Natural killer cell treated with Interleukin-12 subunit alpha and Interleukin-12 subunit beta and Interleukin-15 and Interleukin-18, amount 100 ng/mL, for 72 hours (primary cell): Measurements from ENCODE around the gene LCE1A. TPM values are rescaled to one million over a fixed set of nuclear protein-coding genes. Genes with fewer than 3 reads are reported as not detected.

ENCODE experiments used
- total RNA-seq, 2 donors: library from RNA; stranded (reverse); gene quantifications; one replicate each; pipeline ENCODE4 v1.2.3, GENCODE V29; 2022

The LCE1A gene
- total RNA-seq, 2 donors from 2014 or later: not detected

Other genes with a start within 250 kb of the LCE1A start
- not detected for gene LCE3D, start 247.0 kb upstream of the LCE1A start, total RNA-seq
- gene LCE3C, start 227.2 kb upstream of the LCE1A start, total RNA-seq: not detected
- not detected for gene LCE3B, start 213.7 kb upstream of the LCE1A start, total RNA-seq
- gene LCE3A, start 204.4 kb upstream of the LCE1A start, total RNA-seq: not detected
- not detected for gene LCE2D, start 164.1 kb upstream of the LCE1A start, total RNA-seq
- not detected for gene LCE2C, start 152.2 kb upstream of the LCE1A start, total RNA-seq
- not detected for gene LCE2B, start 141.3 kb upstream of the LCE1A start, total RNA-seq
- not detected for gene LCE2A, start 129.1 kb upstream of the LCE1A start, total RNA-seq
- not detected for gene LCE4A, start 119.3 kb upstream of the LCE1A start, total RNA-seq
- gene KPRP, start 69.4 kb upstream of the LCE1A start, total RNA-seq: not detected
- not detected for gene LCE1F, start 52.3 kb upstream of the LCE1A start, total RNA-seq
- not detected for gene LCE1E, start 41.2 kb upstream of the LCE1A start, total RNA-seq
- gene LCE1D, start 30.8 kb upstream of the LCE1A start, total RNA-seq: not detected
- gene LCE1C, start 20.8 kb upstream of the LCE1A start, total RNA-seq: not detected
- gene LCE1B, start 15.5 kb upstream of the LCE1A start, total RNA-seq: not detected
- gene LCE6A, start 15.4 kb downstream of the LCE1A start, total RNA-seq: not detected
- not detected for gene LCE7A, start 32.5 kb downstream of the LCE1A start, total RNA-seq
- not detected for gene SMCP, start 50.8 kb downstream of the LCE1A start, total RNA-seq
- gene IVL, start 81.1 kb downstream of the LCE1A start, total RNA-seq: not detected
- gene SPRR5, start 119.7 kb downstream of the LCE1A start, total RNA-seq: not detected
- not detected for gene SPRR4, start 143.2 kb downstream of the LCE1A start, total RNA-seq
- gene SPRR1A, start 156.6 kb downstream of the LCE1A start, total RNA-seq: not detected
- gene SPRR3, start 174.3 kb downstream of the LCE1A start, total RNA-seq: not detected
- not detected for gene SPRR1B, start 203.7 kb downstream of the LCE1A start, total RNA-seq
- not detected for gene SPRR2D, start 213.6 kb downstream of the LCE1A start, total RNA-seq
- gene SPRR2A, start 230.0 kb downstream of the LCE1A start, total RNA-seq: not detected
- not detected for gene SPRR2B, start 244.1 kb downstream of the LCE1A start, total RNA-seq